ENCODE results near the gene R3HDM4.
A peak's percentile ranks its signal among the peaks of the same experiment; 100 is the strongest.

R3HDM4 gene

DNA sequence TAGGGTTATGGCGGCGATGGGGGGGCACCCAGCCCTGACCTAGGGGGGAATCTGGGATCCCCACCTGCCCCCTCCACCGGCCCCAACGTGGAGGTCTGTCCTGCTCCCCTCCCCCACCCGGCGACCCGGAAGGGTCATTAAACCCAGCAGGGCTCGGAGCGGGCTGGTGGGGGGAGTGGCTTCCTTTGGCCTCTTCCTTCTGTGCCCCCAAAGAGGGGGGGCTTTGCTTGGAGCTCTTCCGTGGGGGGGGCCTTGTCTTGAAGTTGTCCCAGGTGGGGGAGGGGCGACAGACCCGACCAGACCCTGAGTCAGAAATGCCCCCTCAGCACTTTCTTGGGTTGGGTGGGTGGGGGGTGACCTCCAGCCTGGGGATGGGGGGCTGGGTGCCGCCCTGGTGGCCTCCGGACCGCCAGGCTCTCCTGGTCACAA lies 14.3 kb upstream of the R3HDM4 start:
- TF ChIP-seq, protein P1, sequence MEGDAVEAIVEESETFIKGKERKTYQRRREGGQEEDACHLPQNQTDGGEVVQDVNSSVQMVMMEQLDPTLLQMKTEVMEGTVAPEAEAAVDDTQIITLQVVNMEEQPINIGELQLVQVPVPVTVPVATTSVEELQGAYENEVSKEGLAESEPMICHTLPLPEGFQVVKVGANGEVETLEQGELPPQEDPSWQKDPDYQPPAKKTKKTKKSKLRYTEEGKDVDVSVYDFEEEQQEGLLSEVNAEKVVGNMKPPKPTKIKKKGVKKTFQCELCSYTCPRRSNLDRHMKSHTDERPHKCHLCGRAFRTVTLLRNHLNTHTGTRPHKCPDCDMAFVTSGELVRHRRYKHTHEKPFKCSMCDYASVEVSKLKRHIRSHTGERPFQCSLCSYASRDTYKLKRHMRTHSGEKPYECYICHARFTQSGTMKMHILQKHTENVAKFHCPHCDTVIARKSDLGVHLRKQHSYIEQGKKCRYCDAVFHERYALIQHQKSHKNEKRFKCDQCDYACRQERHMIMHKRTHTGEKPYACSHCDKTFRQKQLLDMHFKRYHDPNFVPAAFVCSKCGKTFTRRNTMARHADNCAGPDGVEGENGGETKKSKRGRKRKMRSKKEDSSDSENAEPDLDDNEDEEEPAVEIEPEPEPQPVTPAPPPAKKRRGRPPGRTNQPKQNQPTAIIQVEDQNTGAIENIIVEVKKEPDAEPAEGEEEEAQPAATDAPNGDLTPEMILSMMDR (conservative IDR thresholded peaks at IDR 0.05; ENCODE audit: low read depth, low read length), result no peak
- peak overlapping the region; percentile 74 for H3K4me3 ChIP-seq (ENCODE audit: low read length)

DNA sequence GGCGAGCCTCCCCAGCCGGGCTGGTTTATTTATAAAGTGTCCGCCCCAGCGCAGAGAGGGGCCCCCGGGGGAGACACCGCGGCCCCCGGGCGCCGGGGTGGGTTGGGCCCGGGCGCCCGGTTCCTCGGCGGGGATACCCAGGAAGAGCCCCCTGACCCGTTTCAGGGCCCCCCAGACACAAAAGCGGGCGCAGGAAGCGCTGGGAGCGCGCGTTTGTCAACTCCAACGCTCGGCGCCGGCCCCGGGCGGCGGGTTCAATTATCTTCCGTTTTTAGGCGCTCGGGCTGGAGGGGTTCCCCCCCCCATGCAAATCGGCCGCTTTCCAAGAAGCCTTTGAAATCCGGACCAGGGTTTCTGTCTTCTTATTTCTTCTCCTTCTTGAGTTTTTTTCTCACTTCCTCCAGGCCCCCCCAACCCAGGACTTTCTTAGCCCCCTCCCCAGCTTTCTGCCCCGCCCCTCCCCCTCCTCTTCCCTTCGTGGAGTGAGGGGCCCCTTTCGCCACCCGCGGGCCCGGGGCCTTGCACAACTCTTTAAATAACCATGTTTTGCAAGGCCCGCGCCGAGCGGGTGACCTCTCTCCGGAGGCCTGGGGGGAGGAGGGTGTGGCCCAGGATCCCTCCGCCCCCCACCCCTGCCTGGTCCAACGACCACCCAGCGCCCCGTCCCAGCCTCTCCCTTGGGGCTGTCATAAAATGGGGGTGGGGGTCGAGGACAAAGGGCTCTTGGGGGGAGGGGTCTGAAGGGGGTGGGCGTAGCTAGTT lies 13.8 kb upstream of the R3HDM4 start:
- no peak for DNase-seq (ENCODE audit: low read depth)

More for the DNA sequence above, 14.3 kb upstream of the R3HDM4 start:
- DNase-seq (ENCODE audit: low read depth), result no peak

DNA sequence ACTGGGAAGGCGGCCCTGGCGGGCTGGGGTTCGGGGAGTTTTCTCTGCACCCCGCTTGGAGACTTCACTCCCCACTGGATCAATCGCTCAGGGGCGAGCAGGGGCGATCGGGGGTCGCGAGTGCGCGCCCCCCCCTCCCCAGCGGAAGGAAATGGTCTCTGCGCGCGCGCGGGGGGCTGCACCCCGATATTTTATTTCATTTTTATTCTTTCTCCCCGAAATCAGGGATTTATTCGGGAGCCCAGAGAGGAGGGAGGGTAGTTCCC lies 13.2 kb upstream of the R3HDM4 start:
- TF ChIP-seq, protein P1 (conservative IDR thresholded peaks at IDR 0.05; ENCODE audit: low read depth, low read length), result no peak
- peak overlapping the region; percentile 74 for H3K4me3 ChIP-seq (ENCODE audit: low read length)
- no peak for DNase-seq (ENCODE audit: low read depth)

More for the DNA sequence above, 13.8 kb upstream of the R3HDM4 start:
- peak overlapping the region; percentile 74 for H3K4me3 ChIP-seq (ENCODE audit: low read length)
- TF ChIP-seq, protein P1 (conservative IDR thresholded peaks at IDR 0.05; ENCODE audit: low read depth, low read length), result no peak

DNA sequence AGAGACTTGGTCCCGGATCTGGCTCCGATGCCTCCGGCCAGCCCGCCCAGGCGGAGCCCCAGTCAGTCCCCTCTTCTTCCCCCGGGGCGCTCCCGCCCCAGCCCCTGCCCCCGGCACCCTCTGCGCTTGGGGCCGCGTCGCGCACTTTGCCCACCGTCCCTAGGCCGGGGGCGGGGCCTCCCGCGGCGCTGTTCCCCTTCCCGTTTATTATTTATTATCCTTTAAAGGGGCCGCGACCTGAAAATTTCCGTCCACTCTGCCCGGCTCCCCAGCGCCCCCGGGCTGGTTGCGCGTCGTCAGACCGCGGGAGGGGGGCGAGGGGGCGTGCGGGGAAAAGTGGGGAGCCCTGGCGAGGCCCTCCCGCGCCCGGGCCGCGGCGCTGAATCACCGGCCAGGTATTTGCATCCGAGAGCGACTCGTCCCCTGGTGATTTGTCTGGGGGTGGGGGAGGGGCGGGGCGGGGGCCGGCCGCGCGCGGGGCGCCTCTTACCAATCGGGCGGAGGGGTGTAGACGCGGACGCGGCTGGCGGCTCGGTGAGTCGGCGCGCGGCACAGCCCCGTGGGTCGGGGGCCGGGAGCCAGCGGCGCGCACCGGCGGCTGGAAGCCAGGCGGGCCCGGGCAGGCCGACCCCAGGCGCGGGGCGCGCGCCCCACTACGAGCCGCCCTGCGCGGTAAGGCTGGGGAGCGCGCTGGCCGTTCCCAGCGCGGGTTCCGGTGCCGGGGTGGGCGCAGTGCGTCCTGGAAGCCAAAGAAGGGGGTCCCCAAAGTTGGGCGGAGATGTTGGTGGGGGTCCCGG lies 12.7 kb upstream of the R3HDM4 start, which contains the start of gene ARID3A:
Gene ARID3A (plus strand): TSS at position 510 of the 797 bp plus-strand sequence. CDS start 3,494 bp downstream, outside the sequence.
- H3K4me3 ChIP-seq (ENCODE audit: low read length), result peak within 1 kb of the TSS; percentile 74
- TF ChIP-seq, protein P1 (conservative IDR thresholded peaks at IDR 0.05; ENCODE audit: low read depth, low read length), result no peak
- DNase-seq (ENCODE audit: low read depth), result peak; percentile 27

DNA sequence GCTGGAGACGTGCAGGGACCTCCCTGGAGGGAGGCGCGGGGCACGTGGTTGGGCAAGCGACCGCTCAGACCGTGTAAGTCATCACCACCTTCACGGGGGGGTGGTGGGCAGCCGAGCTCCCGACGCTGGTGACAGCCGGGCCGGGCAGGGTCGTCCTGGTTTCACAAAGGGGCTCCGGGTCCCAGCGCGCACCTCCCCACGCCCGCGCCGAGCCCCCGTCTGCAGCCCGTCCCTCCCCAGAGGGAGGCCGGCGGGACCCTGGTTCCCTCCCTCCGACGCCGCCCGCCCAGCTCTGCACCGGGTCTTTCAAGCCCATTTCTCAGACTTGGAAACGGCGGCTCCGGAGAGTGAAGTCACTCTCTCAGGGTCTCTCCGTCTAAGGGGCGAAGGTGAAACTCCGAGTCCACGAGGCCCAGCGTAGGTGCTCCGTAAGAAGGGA lies 12.1 kb upstream of the R3HDM4 start:
- H3K4me3 ChIP-seq (ENCODE audit: low read length), result peak overlapping the region; percentile 74
- TF ChIP-seq, protein P1 (conservative IDR thresholded peaks at IDR 0.05; ENCODE audit: low read depth, low read length), result no peak
- DNase-seq (ENCODE audit: low read depth), result no peak

DNA sequence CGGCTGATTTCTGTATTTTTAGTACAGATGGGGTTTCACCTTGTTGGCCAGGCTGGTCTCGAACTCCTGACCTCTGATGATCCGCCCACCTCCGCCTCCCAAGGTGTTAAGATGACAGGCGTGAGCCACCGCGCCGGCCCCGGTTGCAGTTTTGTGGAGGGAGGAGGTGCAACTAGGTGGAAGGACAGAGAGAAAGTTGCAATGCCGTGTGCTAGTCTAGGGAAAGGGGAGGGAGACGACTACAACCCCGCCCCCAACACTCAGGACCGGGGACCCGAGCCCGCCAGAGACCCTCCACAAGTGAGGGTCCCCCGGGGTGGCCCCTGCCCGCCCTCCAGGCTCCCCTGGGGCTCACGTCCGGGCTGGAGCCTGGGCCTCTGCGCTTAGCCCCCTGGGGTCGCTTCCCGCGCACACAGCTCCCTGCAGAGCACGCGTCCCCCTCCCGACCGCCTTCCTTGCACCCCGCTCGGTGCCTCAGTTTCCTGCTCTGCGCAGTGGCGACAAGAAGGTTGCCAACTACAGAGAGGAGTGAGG lies 11.6 kb upstream of the R3HDM4 start:
- DNase-seq (ENCODE audit: low read depth), result no peak
- peak overlapping the region; percentile 74 for H3K4me3 ChIP-seq (ENCODE audit: low read length)
- TF ChIP-seq, protein P1 (conservative IDR thresholded peaks at IDR 0.05; ENCODE audit: low read depth, low read length), result no peak

All from retinal pigment epithelial cell (primary cell).